Stimulated activated memory B cell treated with anti-CD40 and anti-IgM and Interleukin-4, amounts not matched to agents 10 μg/mL and 1 μg/mL and 100 μg/mL, for 72 hours (primary cell): Measurements from ENCODE around the gene LIPC.

Experiments used
- ATAC-seq: fragments of 150-1000 bp; cut with Tn5 transposase; 2 replicates; pipeline ENCODE4 v1.10.0; 2021
- H3K27ac Mint-ChIP-seq: one replicate; pipeline ENCODE4 v1.8.0; 2022; ENCODE audit warnings: mild to moderate bottlenecking, mixed read lengths
- H3K27me3 Mint-ChIP-seq: one replicate; pipeline ENCODE4 v1.8.0; 2022; ENCODE audit warnings: mixed read lengths
- H3K36me3 Mint-ChIP-seq: one replicate; pipeline ENCODE4 v1.8.0; 2022; ENCODE audit warnings: mixed read lengths
- H3K4me1 Mint-ChIP-seq: one replicate; pipeline ENCODE4 v1.8.0; 2022; ENCODE audit warnings: mixed read lengths
- H3K4me3 Mint-ChIP-seq: one replicate; pipeline ENCODE4 v1.8.0; 2022; ENCODE audit warnings: mild to moderate bottlenecking, moderate library complexity, mixed read lengths
- H3K9me3 Mint-ChIP-seq: one replicate; pipeline ENCODE4 v1.8.0; 2022; ENCODE audit warnings: mixed read lengths

Gene LIPC

GRCh38 chr15:58525991-58526421, 94.2 kb downstream of the LIPC start:
- no peaks in the 10 kb centered on the region for H3K9me3 Mint-ChIP-seq
- H3K4me1 Mint-ChIP-seq: peaks cover 12% of the 10 kb centered on the region
- no peaks in the 10 kb centered on the region for H3K36me3 Mint-ChIP-seq
- H3K27ac Mint-ChIP-seq: no peak overlapping the region
- H3K27me3 Mint-ChIP-seq: peaks cover 53% of the 10 kb centered on the region
- ATAC-seq: no peak
- no peak overlapping the region for H3K4me3 Mint-ChIP-seq

DNA sequence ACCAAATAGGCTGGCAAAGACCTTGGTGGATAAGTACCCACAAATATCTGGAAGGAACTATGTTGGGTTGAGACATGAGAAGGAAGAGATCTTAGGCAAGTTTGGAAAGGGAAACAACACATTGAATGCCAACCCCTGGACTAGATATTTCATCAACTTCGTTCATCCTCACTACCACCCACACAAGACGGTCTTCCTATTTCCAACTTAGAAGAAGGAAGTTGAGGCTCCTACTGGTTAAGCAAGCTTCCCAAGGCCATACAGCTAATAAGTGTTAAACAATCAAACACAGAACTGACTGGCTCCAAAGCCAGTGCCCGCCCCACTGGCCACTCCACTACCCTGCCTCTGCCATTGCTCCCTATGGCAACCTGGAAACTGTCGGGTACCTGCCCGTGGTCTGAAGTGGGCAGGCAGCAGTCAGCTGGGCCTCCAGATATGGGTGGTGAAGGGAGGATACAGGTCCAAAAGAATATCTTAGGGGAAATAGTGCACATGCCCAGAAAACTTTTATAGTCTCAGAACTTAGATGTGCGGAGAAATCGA, 94.9 kb downstream of the LIPC start:
- no peak overlapping the region for H3K4me3 Mint-ChIP-seq
- H3K4me1 Mint-ChIP-seq: peaks cover 5% of the 10 kb centered on the region
- H3K27ac Mint-ChIP-seq: no peak overlapping the region
- H3K27me3 Mint-ChIP-seq: peaks cover 53% of the 10 kb centered on the region
- H3K9me3 Mint-ChIP-seq: no peaks in the 10 kb centered on the region
- ATAC-seq: no peak
- H3K36me3 Mint-ChIP-seq: no peaks in the 10 kb centered on the region

DNA sequence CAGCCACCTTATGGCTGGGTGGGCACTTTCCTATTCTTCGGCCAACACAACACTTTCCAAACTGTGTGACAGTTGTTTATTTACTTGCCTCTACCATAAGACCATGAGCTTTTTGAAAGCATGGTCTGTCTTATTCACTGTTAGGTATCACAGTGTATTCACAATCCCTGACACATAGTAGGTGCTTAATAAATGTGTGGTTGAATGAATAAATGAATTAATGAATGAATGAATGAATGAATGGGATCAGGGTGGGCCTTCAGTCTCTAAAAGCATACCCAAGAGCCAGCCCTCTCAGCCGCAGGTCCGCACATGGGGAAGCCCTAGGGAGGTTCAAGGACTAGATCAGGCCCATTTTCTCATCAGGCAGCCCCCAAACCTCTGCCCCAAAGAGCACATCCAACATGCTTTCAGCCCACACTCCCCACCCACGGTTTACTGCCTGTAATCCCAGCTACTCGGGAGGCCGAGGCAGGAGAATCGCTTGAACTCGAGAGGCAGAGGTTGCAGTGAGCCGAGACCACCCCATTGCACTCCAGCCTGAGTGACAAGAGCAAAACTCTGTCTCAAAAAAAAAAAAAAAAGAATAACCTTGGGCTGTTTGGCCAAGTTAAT, 95.9 kb downstream of the LIPC start:
- Mint-ChIP-seq H3K4me1 (no peaks in the 10 kb centered on the region), H3K27me3 (peaks cover 45% of the 10 kb centered on the region), H3K4me3 (no peak overlapping the region), H3K27ac (no peak overlapping the region), H3K36me3 (no peaks in the 10 kb centered on the region), H3K9me3 (no peaks in the 10 kb centered on the region)
- no peak for ATAC-seq

DNA sequence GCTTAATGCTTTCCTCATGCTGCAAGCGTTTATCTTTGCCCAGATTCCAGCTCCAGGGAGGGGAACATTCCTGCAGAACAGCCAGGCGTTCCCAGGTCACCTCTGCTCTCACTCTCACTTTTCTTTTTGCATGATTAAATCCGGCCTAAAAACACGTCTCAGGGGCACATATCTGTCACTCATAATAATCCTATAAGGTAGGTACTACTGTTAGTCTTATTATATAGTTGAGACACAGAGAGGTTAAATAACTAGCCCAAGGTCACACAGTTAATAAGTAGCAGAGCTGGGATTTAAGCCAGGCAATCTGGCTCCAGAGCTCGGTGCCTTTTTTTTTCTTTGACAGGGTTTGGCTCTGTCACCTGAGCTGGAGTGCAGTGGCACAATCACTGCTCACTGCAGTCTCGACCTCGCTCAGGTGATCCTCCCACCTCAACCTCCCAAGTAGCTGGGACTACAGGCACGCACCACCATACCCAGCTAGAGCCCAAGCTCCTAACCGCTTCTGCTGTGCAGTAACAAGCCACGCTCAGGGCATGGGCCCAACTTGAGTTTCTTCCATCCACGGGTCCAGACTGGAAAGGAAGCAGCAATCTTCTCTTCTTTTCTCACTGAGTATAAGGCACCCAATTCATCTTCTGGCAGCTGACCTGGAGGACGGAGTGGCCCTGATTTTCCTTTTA, 96.5 kb downstream of the LIPC start:
- Mint-ChIP-seq H3K4me1 (no peaks in the 10 kb centered on the region), H3K4me3 (no peak overlapping the region), H3K27me3 (peaks cover 39% of the 10 kb centered on the region), H3K36me3 (no peaks in the 10 kb centered on the region), H3K27ac (no peak overlapping the region), H3K9me3 (no peaks in the 10 kb centered on the region)
- no peak for ATAC-seq

DNA sequence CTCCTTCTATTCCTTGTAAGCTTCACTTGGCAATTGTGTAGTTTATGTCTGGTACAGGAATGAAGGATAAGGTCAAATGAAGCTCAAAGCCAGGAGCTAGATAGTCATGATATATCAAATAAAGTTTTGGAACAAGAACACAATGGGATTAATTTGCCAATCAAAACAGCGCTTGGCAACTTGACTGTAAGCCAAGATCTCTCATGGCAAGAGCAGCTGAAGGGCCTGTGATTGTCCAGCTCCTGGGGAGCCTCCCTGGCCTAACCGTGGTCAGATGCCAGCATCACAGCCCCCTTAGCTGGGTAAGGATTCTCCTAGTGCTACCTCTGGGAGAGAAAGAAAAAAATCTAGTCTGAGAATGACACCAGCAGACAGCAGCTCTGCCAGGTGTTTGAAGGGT, 97.2 kb downstream of the LIPC start:
- Mint-ChIP-seq H3K9me3 (no peaks in the 10 kb centered on the region), H3K4me3 (no peak overlapping the region), H3K27ac (no peak overlapping the region), H3K4me1 (no peaks in the 10 kb centered on the region), H3K27me3 (peaks cover 35% of the 10 kb centered on the region), H3K36me3 (no peaks in the 10 kb centered on the region)
- ATAC-seq: no peak

- no peak overlapping the region for H3K27ac Mint-ChIP-seq
- H3K36me3 Mint-ChIP-seq: no peaks in the 10 kb centered on the region
- H3K9me3 Mint-ChIP-seq: no peaks in the 10 kb centered on the region
- no peak overlapping the region for H3K4me3 Mint-ChIP-seq
- H3K4me1 Mint-ChIP-seq: no peaks in the 10 kb centered on the region
- ATAC-seq: no peak
- peaks cover 24% of the 10 kb centered on the region for H3K27me3 Mint-ChIP-seq
Measured at GRCh38 chr15:58530056-58530590, 98.3 kb downstream of the LIPC start.

- no peak for ATAC-seq
- Mint-ChIP-seq H3K36me3 (no peaks in the 10 kb centered on the region), H3K4me1 (no peaks in the 10 kb centered on the region)
Measured at GRCh38 chr15:58532126-58532525, 100.3 kb downstream of the LIPC start.

DNA sequence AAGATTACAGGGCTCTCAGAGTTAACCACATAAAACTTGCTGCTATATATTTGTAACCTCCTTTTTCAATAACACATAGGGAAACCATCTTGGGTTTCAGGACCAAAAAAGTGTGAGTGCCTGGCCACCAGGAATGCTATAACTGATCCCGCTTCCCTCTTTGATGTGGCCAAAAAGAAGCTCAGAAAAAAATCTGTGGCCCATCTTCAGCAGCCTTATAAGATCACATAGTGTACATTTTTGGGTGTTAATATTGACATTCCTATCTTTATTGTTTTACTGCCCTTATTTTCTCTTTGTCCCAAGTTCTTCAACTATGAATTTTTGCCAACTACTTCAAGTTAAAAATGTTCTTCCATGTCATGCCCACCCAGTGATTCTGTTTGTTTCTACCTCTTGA, 102.8 kb downstream of the LIPC start:
- no peak overlapping the region for H3K4me3 Mint-ChIP-seq
- peaks cover 15% of the 10 kb centered on the region for H3K27me3 Mint-ChIP-seq
- H3K4me1 Mint-ChIP-seq: no peaks in the 10 kb centered on the region
- H3K36me3 Mint-ChIP-seq: no peaks in the 10 kb centered on the region
- ATAC-seq: no peak
- no peaks in the 10 kb centered on the region for H3K9me3 Mint-ChIP-seq
- no peak overlapping the region for H3K27ac Mint-ChIP-seq

More at GRCh38 chr15:58532126-58532525, 100.3 kb downstream of the LIPC start:
- Mint-ChIP-seq H3K27me3 (peaks cover 15% of the 10 kb centered on the region), H3K4me3 (no peak overlapping the region), H3K9me3 (no peaks in the 10 kb centered on the region), H3K27ac (no peak overlapping the region)

- Mint-ChIP-seq H3K4me3 (no peak overlapping the region), H3K4me1 (no peaks in the 10 kb centered on the region), H3K27me3 (peaks cover 15% of the 10 kb centered on the region), H3K9me3 (no peaks in the 10 kb centered on the region), H3K27ac (no peak overlapping the region), H3K36me3 (no peaks in the 10 kb centered on the region)
- peak; percentile 25 for ATAC-seq
Measured at GRCh38 chr15:58535337-58535736, 103.5 kb downstream of the LIPC start.

- no peaks in the 10 kb centered on the region for H3K4me1 Mint-ChIP-seq
- H3K36me3 Mint-ChIP-seq: no peaks in the 10 kb centered on the region
- no peaks in the 10 kb centered on the region for H3K9me3 Mint-ChIP-seq
- no peak overlapping the region for H3K27ac Mint-ChIP-seq
- no peak overlapping the region for H3K4me3 Mint-ChIP-seq
- no peak for ATAC-seq
- H3K27me3 Mint-ChIP-seq: peaks cover 10% of the 10 kb centered on the region
Measured at GRCh38 chr15:58535894-58536293, 104.1 kb downstream of the LIPC start.

- Mint-ChIP-seq H3K36me3 (no peaks in the 10 kb centered on the region), H3K27ac (no peak overlapping the region), H3K9me3 (no peaks in the 10 kb centered on the region), H3K4me1 (no peaks in the 10 kb centered on the region), H3K27me3 (peaks cover 5% of the 10 kb centered on the region), H3K4me3 (no peak overlapping the region)
- ATAC-seq: no peak
Measured at GRCh38 chr15:58536414-58536813, 104.6 kb downstream of the LIPC start.

- Mint-ChIP-seq H3K36me3 (no peaks in the 10 kb centered on the region), H3K4me1 (no peaks in the 10 kb centered on the region), H3K27ac (no peak overlapping the region), H3K27me3 (no peaks in the 10 kb centered on the region), H3K9me3 (no peaks in the 10 kb centered on the region), H3K4me3 (no peak overlapping the region)
- ATAC-seq: no peak
Measured at GRCh38 chr15:58537033-58537432, 105.2 kb downstream of the LIPC start.

- no peak for ATAC-seq
- no peaks in the 10 kb centered on the region for H3K9me3 Mint-ChIP-seq
Measured at GRCh38 chr15:58538225-58538727, 106.5 kb downstream of the LIPC start.

GRCh38 chr15:58538901-58539300, 107.1 kb downstream of the LIPC start:
- Mint-ChIP-seq H3K36me3 (no peaks in the 10 kb centered on the region), H3K27ac (no peak overlapping the region), H3K4me1 (no peaks in the 10 kb centered on the region), H3K4me3 (no peak overlapping the region), H3K9me3 (no peaks in the 10 kb centered on the region), H3K27me3 (no peaks in the 10 kb centered on the region)
- no peak for ATAC-seq

More at GRCh38 chr15:58538225-58538727, 106.5 kb downstream of the LIPC start:
- Mint-ChIP-seq H3K36me3 (no peaks in the 10 kb centered on the region), H3K27ac (no peak overlapping the region), H3K4me1 (no peaks in the 10 kb centered on the region), H3K27me3 (no peaks in the 10 kb centered on the region), H3K4me3 (no peak overlapping the region)

DNA sequence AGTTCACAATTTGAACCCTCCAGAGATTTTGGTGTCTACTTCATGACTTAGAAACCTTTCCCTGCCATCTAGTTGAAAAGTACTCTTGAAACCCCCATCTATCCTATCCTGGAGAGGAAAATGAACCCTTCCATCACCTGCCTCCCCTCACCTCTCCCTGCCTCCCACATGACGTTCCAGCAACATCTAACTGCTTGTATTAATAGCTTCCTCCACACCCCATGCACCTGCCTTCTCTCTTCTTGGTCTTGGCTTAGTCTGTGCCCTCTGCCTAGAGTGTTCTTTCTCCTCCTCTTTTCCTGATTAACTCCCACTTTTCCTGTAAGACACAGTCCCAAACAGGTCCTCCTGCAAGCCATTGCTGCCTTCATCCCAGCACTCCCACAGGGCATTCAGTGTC, 107.8 kb downstream of the LIPC start:
- no peak for ATAC-seq
- no peaks in the 10 kb centered on the region for H3K9me3 Mint-ChIP-seq
- H3K27me3 Mint-ChIP-seq: no peaks in the 10 kb centered on the region
- no peaks in the 10 kb centered on the region for H3K4me1 Mint-ChIP-seq
- no peaks in the 10 kb centered on the region for H3K36me3 Mint-ChIP-seq
- H3K27ac Mint-ChIP-seq: no peak overlapping the region
- H3K4me3 Mint-ChIP-seq: no peak overlapping the region
